Fibroblast of skin of back (primary cell): ENCODE data around the gene BHLHE40.
A peak's percentile ranks its signal among the peaks of the same experiment; 100 is the strongest.
"Not testable (repeated sequence)": the region's sequence is repeated elsewhere in the genome, so short reads cannot be mapped to it uniquely, and the experiment has no call there.

Experiments used
- DNase-seq: peaks from one replicate; pipeline ENCODE4 v3.0.0-alpha.2; 2013

The BHLHE40 gene

GRCh38 chr3:4963669-4964570, 15.3 kb upstream of the BHLHE40 start:
- peak; percentile 30 for DNase-seq

DNA sequence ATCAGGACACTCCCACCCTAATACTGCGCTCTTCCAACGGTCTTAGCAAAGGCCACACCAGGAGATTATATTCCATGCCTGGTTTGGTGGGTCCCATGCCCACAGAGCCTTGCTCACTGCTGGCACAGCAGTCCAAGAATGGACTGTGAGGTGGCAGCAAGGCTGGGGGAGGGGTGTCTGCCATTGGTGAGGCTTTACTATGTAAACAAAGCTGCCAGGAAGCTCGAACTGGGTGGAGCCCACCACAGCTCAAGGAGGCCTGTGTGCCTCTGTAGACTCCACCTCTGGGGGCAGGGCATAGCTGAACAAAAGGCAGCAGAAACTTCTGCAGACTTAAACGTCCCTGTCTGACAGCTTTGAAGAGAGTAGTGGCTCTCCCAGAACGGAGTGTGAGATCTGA, 13.2 kb upstream of the BHLHE40 start:
- DNase-seq = not testable (repeated sequence)

- not testable (repeated sequence) for DNase-seq
Measured at GRCh38 chr3:4967683-4968082, 11.6 kb upstream of the BHLHE40 start.

- DNase-seq = not testable (repeated sequence)
Measured at GRCh38 chr3:4971437-4971836, 7.8 kb upstream of the BHLHE40 start.

GRCh38 chr3:4971838-4972237, 7.4 kb upstream of the BHLHE40 start:
- no peak for DNase-seq

- DNase-seq = no peak
Measured at GRCh38 chr3:4972652-4973643, 6.3 kb upstream of the BHLHE40 start.

DNA sequence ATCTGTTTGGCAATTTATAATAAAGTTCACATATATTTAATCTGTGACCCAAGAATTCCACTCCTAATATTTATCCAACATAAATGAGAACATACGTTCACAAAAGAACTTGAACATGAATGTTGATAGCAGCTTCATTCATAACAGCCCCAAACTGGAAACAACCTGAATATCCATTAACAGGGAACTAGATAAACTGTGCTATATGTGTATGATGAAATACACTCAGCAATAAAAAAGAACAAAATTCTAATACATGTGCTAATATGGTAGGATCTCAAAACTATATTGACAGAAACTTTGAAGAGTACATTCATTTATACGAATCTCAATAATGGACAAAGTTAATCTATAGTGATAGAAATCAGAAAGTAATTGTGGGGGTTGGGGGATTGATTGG, 5.1 kb upstream of the BHLHE40 start:
- DNase-seq = no peak

- peak; percentile 63 for DNase-seq
Measured at GRCh38 chr3:4976109-4976508, 3.1 kb upstream of the BHLHE40 start.

GRCh38 chr3:4977001-4977852, 2.0 kb upstream of the BHLHE40 start:
- DNase-seq = peak; percentile 81

- no peak for DNase-seq
Measured at GRCh38 chr3:4977853-4978203, 1.4 kb upstream of the BHLHE40 start.

- DNase-seq = peak; percentile 99
Measured at GRCh38 chr3:4978204-4978965, 852 bp upstream of the BHLHE40 start.

DNA sequence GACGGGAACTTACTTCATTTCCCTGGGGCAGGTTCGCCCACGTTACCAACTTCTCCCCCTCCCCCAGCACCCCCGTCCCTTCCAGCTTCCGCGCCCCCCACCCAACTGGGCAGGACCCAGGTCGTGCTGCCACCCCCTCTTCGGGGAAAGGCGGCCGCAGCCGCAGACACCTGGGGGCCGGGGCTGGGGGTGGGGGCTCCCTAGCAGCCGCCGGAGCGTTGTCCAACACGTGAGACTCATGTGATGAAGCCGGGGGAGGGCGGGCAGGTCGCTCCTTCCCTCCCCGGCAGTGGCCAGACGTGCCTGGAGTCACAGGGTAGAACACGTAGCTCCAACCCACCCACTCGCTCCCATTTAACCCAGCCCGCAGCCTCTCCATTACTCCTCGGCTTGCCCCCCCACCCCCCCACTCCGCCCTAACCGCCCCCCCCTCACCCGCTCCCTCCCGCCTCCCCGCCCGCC, 240 bp upstream of the BHLHE40 start:
- DNase-seq = peak; percentile 99

GRCh38 chr3:4980229-4981203, 1.3 kb downstream of the BHLHE40 start:
- peak; percentile 94 for DNase-seq

DNA sequence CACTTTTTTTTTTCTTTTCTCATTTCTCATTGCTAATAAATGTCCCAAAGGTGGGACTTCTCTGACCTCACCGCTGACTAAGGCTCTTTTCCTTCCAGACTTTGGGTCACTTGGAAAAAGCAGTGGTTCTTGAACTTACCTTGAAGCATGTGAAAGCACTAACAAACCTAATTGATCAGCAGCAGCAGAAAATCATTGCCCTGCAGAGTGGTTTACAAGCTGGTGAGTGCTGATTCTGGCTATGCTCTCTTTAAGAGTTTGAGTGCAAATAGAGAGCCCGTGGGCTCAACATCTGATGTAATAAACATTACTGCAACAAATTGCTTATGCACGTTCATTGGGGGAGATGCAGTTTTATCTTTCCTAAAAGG, 2.0 kb downstream of the BHLHE40 start:
- no peak for DNase-seq

GRCh38 chr3:4981665-4982494, 2.6 kb downstream of the BHLHE40 start:
- DNase-seq = peak; percentile 62

GRCh38 chr3:4982773-4983738, 3.8 kb downstream of the BHLHE40 start:
- peak; percentile 51 for DNase-seq

DNA sequence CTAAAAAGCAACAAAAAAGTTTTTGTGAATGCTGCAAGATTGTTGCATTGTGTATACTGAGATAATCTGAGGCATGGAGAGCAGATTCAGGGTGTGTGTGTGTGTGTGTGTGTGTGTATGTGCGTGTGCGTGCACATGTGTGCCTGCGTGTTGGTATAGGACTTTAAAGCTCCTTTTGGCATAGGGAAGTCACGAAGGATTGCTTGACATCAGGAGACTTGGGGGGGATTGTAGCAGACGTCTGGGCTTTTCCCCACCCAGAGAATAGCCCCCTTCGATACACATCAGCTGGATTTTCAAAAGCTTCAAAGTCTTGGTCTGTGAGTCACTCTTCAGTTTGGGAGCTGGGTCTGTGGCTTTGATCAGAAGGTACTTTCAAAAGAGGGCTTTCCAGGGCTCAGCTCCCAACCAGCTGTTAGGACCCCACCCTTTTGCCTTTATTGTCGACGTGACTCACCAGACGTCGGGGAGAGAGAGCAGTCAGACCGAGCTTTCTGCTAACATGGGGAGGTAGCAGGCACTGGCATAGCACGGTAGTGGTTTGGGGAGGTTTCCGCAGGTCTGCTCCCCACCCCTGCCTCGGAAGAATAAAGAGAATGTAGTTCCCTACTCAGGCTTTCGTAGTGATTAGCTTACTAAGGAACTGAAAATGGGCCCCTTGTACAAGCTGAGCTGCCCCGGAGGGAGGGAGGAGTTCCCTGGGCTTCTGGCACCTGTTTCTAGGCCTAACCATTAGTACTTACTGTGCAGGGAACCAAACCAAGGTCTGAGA, 4.7 kb downstream of the BHLHE40 start:
- peak; percentile 94 for DNase-seq
